SH-SY5Y (cell line): ENCODE results near the gene MRPL24.

Experiments used
- GATA2 ChIP-seq: IDR thresholded peaks from 2 replicates; pipeline ENCODE4 v1.6.1; 2011; ENCODE audit warnings: mild to moderate bottlenecking, low read depth, low read length
- GATA3 ChIP-seq: IDR thresholded peaks from 2 replicates; pipeline ENCODE4 v1.6.1; 2011; ENCODE audit warnings: low read depth, mild to moderate bottlenecking, low read length, moderate library complexity

The MRPL24 gene

GRCh38 chr1:156740741-156741480 is at the start of gene MRPL24:
TSS of gene MRPL24 (minus strand) at chr1:156741088. CDS start at chr1:156738704, 2,384 bp downstream.
- TF ChIP-seq GATA2, result no peak

- TF ChIP-seq GATA2, result no peak
- TF ChIP-seq GATA3, result no peak
Measured at GRCh38 chr1:156789621-156790318, 48.9 kb upstream of the MRPL24 start.

- no peak for TF ChIP-seq GATA3
- TF ChIP-seq GATA2, result no peak
Measured at GRCh38 chr1:156788136-156788535, 47.2 kb upstream of the MRPL24 start.

- TF ChIP-seq GATA3, result no peak
- TF ChIP-seq GATA2, result no peak
Measured at GRCh38 chr1:156786640-156787039, 45.8 kb upstream of the MRPL24 start.

GRCh38 chr1:156785458-156785857 is 44.6 kb upstream of the MRPL24 start:
- TF ChIP-seq GATA3, result no peak
- TF ChIP-seq GATA2, result no peak

- TF ChIP-seq GATA3, result no peak
- TF ChIP-seq GATA2, result no peak
Measured at GRCh38 chr1:156781585-156782186, 40.8 kb upstream of the MRPL24 start.

GRCh38 chr1:156777573-156777972 is 36.7 kb upstream of the MRPL24 start:
- TF ChIP-seq GATA2 (no peak), GATA3 (no peak)

GRCh38 chr1:156776942-156777341 is 36.1 kb upstream of the MRPL24 start:
- TF ChIP-seq GATA2 (no peak), GATA3 (no peak)

GRCh38 chr1:156775799-156776198 is 34.9 kb upstream of the MRPL24 start:
- no peak for TF ChIP-seq GATA2
- no peak for TF ChIP-seq GATA3

GRCh38 chr1:156773607-156774006 is 32.7 kb upstream of the MRPL24 start:
- TF ChIP-seq GATA2, result no peak
- no peak for TF ChIP-seq GATA3

- TF ChIP-seq GATA2 (peak; percentile 97), GATA3 (peak; percentile 80)
Measured at GRCh38 chr1:156772728-156773497, 32.0 kb upstream of the MRPL24 start.

GRCh38 chr1:156772222-156772621 is 31.3 kb upstream of the MRPL24 start:
- TF ChIP-seq GATA3 (no peak; the same call in 1 of the 2 replicates), GATA2 (no peak)

- peak; percentile 70; the same call in 1 of the 2 replicates for TF ChIP-seq GATA2
- peak; percentile 27; the same call in 1 of the 2 replicates for TF ChIP-seq GATA3
Measured at GRCh38 chr1:156768610-156769295, 27.9 kb upstream of the MRPL24 start.

GRCh38 chr1:156767879-156768604 is 27.2 kb upstream of the MRPL24 start:
- TF ChIP-seq GATA3, result no peak
